ENCODE data around the gene CDH13.

Gene CDH13

DNA sequence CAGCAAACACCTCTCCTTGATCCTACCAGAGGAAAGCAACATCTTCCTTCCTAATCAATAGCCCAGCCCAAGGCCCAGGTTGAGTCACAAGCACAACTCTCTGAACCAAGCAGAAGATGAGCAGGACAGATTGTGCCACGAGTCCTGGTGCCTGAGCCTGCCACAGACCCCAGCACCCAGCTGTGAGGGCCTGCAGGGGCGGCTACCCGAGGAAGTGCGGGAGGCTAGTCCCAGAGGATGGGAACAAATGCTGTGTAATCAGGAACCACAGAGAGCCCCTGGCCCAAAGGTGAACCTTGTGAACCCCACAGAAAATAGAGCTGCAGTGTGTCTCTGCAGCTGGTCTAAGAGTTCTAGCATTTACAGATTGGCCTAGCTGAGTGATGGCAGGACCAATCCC, 1054.2 kb downstream of the CDH13 start:
- DNase-seq, result no peak
- intact Hi-C loops (cut with DNase I; ENCODE audit: low total_unique reads), result no loop called here

DNA sequence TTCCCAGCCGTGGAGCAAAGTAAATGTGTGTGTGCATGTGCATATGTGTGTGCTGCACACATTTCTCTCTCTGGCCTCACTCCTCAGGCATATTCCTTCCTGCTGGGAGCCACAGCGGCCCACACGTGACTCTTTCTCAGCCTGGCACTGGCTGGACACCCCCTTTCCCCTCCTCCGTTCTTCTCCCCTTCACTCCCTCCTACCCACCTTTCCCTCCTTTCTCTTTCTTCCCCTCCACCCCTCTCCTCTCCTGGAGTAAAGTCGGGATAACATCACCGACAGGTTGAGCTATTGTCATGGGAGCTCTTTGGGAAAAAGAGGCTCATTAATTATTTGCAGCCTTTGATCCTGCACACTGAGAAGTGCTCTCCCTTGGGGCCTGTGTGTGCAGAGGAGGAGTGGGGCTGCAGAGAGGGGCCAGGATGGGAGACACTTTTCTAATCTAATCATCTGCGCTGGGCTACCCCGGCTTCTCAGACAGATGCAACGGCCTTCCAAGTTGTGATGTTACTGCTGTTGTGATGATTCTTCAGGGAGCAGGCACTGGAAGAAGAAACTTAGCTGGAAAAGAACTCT, 1054.7 kb downstream of the CDH13 start:
- TF ChIP-seq, protein P1, sequence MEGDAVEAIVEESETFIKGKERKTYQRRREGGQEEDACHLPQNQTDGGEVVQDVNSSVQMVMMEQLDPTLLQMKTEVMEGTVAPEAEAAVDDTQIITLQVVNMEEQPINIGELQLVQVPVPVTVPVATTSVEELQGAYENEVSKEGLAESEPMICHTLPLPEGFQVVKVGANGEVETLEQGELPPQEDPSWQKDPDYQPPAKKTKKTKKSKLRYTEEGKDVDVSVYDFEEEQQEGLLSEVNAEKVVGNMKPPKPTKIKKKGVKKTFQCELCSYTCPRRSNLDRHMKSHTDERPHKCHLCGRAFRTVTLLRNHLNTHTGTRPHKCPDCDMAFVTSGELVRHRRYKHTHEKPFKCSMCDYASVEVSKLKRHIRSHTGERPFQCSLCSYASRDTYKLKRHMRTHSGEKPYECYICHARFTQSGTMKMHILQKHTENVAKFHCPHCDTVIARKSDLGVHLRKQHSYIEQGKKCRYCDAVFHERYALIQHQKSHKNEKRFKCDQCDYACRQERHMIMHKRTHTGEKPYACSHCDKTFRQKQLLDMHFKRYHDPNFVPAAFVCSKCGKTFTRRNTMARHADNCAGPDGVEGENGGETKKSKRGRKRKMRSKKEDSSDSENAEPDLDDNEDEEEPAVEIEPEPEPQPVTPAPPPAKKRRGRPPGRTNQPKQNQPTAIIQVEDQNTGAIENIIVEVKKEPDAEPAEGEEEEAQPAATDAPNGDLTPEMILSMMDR (IDR thresholded peaks at IDR 0.05), result no peak
- Histone ChIP-seq H3K9me3 (no peaks in the 10 kb centered on the region), H3K27me3 (no peaks in the 10 kb centered on the region), H3K36me3 (no peaks in the 10 kb centered on the region), H3K4me1 (peaks cover 0 to 24% (median 13%) of the 10 kb centered on the region in 4 donors), H3K27ac (no peak overlapping the region), H3K4me3 (no peak overlapping the region)
- DNase-seq, result no peak
- intact Hi-C loops (cut with DNase I; ENCODE audit: low total_unique reads), result no loop called here

More for the DNA sequence above, 1054.2 kb downstream of the CDH13 start:
- Histone ChIP-seq H3K27me3 (no peaks in the 10 kb centered on the region), H3K4me3 (no peak overlapping the region), H3K36me3 (no peaks in the 10 kb centered on the region), H3K27ac (no peak overlapping the region), H3K9me3 (no peaks in the 10 kb centered on the region), H3K4me1 (peaks cover 0 to 20% (median 9%) of the 10 kb centered on the region in 4 donors)
- TF ChIP-seq, protein P1 (IDR thresholded peaks at IDR 0.05), result no peak

DNA sequence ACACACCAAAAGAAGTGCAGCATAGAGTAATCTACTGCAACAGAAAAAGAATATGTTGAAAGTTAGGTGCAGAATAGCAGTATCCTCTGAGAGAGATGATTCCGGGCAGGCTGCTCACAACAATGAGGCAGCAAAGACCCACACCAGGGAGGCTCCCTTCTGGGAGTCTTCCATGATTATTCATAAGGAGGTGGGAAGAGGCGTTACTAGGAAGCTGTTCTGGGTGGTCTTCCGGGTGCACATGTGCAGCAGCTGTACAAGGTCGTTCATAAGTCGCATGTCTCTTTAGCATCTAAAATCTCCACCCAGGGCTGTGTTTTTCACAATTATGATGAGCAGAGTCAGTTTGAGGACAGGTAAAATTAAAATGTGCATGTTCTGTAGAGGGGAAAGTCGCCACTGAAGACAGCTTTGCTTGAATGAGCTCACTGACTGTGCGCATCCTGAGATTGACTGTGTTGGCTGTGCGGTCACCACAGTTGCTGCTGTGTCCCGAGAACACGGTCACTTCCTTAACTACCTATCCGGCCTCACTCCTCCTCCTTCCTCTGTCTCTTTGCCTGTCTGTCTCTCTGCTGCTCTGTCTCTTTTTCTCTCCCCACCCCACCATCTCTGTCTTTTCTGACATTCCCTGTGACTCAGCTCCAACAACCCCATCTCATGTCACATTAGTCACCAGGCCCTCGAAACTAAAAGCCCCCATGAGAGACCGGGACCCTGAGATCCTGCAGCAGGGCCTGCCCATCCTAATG, 1055.5 kb downstream of the CDH13 start:
- H3K9me3 ChIP-seq, result no peaks in the 10 kb centered on the region
- peak overlapping the region in 1 of 2 donors; percentile 16 for H3K27ac ChIP-seq
- intact Hi-C loops (cut with DNase I; ENCODE audit: low total_unique reads), result no loop called here
- no peak for DNase-seq
- H3K4me1 ChIP-seq, result peaks cover 0 to 33% (median 17%) of the 10 kb centered on the region in 4 donors
- H3K27me3 ChIP-seq, result no peaks in the 10 kb centered on the region
- TF ChIP-seq, protein P1 (IDR thresholded peaks at IDR 0.05), result no peak
- H3K4me3 ChIP-seq, result no peak overlapping the region
- H3K36me3 ChIP-seq, result no peaks in the 10 kb centered on the region

DNA sequence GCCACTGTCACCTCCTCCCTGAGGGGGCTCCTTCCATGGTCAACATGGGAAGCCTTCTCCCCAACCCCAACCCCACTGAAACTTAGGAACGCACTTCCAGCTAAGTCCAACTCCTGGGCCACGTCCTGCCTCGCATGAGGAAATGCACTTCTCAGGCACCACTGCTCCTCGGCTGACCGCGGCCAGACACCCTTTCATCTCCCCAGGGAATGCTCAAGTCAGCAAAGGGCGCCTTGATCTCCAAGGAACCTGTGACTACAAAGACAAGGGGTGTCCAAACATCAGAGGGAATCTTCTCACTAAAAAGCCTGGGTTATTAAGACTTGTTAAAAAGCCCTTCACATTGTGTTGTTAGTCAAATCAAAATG, 1056.1 kb downstream of the CDH13 start:
- TF ChIP-seq, protein P1 (IDR thresholded peaks at IDR 0.05), result no peak
- intact Hi-C loops (cut with DNase I; ENCODE audit: low total_unique reads), result no loop called here
- no peak for DNase-seq
- no peak overlapping the region for H3K4me3 ChIP-seq
- H3K27me3 ChIP-seq, result no peaks in the 10 kb centered on the region
- no peaks in the 10 kb centered on the region for H3K9me3 ChIP-seq
- H3K36me3 ChIP-seq, result no peaks in the 10 kb centered on the region
- peak overlapping the region in 1 of 2 donors; percentile 16 for H3K27ac ChIP-seq
- H3K4me1 ChIP-seq, result peaks cover 0 to 33% (median 17%) of the 10 kb centered on the region in 4 donors

DNA sequence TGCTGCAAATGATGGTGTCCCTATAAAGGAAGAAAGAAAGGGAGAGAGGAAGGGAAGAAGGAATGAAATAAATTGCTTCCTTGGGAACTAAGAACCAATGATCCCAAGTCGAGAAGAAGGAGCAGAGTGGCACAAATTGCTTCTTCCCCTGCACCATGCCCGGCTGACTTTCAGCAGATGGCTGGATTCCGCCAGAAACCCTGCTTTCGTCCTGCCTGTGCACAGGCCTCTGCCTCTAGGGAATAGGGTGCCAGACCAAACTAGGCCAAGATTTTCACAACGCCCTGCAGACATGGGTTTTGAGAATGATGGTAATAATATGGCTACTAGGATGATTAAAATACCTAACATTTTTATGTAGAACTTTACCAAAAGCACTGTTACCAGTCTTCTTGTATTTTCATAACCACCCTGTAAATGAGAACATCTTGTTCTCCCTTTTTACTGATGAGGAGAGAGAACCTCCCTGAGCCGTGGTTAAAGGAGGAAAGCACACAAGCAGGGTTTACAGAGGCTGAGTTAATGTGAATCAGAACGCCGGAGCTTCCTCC, 1058.9 kb downstream of the CDH13 start:
- Histone ChIP-seq H3K27me3 (no peaks in the 10 kb centered on the region), H3K4me3 (no peak overlapping the region), H3K9me3 (no peaks in the 10 kb centered on the region), H3K27ac (peak overlapping the region; percentile 74 to 75), H3K4me1 (peaks cover 0 to 59% (median 36%) of the 10 kb centered on the region in 4 donors), H3K36me3 (no peaks in the 10 kb centered on the region)
- DNase-seq, result peak; percentile 26 to 76
- TF ChIP-seq, protein P1 (IDR thresholded peaks at IDR 0.05), result peak in 1 of 2 experiments; percentile 6
- intact Hi-C loops (cut with DNase I; ENCODE audit: low total_unique reads), result no loop called here

Measured in tibial artery (tissue), 4 donors.